GM10266 (cell line): ENCODE results near the gene MGAT5.

Experiments
- DNase-seq: peaks from one replicate; pipeline ENCODE4 v3.0.0; 2012; ENCODE audit errors: extremely low spot score
- TF ChIP-seq, protein P1 (sequence below): IDR thresholded peaks from 2 replicates; pipeline ENCODE4 v1.5.1; 2012; ENCODE audit warnings: mild to moderate bottlenecking, low read depth; ENCODE audit not compliant: control insufficient read depth, insufficient read depth; ENCODE audit errors: missing control alignments

Gene MGAT5

DNA sequence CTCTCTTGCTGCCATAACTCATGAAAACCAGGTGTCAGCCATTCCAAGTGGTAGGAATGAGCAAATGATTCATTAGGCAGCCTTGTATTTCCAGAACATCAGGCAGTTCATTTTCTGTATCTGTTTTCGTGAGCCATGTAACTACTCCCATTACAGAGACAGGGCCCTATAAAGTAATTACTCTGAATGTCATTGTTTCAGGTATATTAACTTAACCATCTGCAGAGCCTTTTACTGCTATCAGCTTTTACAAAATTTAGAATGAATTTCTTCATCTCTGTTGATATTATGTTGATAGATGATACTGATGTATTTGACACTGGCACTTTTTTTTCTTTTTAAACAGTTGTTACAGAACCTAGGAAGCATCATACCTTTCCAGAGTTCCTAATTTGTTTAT is 69.9 kb downstream of the MGAT5 start:
- no peak for DNase-seq
- TF ChIP-seq, protein P1, sequence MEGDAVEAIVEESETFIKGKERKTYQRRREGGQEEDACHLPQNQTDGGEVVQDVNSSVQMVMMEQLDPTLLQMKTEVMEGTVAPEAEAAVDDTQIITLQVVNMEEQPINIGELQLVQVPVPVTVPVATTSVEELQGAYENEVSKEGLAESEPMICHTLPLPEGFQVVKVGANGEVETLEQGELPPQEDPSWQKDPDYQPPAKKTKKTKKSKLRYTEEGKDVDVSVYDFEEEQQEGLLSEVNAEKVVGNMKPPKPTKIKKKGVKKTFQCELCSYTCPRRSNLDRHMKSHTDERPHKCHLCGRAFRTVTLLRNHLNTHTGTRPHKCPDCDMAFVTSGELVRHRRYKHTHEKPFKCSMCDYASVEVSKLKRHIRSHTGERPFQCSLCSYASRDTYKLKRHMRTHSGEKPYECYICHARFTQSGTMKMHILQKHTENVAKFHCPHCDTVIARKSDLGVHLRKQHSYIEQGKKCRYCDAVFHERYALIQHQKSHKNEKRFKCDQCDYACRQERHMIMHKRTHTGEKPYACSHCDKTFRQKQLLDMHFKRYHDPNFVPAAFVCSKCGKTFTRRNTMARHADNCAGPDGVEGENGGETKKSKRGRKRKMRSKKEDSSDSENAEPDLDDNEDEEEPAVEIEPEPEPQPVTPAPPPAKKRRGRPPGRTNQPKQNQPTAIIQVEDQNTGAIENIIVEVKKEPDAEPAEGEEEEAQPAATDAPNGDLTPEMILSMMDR: no peak

GRCh38 chr2:134324430-134324829 is 70.6 kb downstream of the MGAT5 start:
- TF ChIP-seq, protein P1: no peak
- DNase-seq: no peak

GRCh38 chr2:134324947-134325346 is 71.1 kb downstream of the MGAT5 start:
- no peak for DNase-seq
- TF ChIP-seq, protein P1: no peak

DNA sequence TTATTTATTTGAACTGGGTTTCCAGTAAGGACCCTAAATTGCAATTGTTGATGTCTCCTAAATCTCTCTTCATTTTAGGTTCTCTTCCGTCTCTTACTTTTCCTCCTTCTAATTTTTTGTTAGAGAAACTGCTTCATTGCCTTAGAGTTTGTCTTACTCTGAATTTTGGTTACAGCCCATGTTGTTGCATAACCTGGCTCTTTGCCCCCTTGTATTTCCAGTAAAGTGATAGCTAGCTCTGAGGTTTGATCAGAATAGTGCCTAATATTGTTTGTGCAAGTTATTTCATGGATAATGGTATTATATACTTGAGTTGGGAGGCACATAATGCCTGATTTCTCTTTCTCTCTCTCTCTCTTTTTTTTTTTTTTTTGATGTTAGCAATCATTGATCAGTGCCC is 71.8 kb downstream of the MGAT5 start:
- TF ChIP-seq, protein P1: no peak
- DNase-seq: no peak

GRCh38 chr2:134327367-134327766 is 73.5 kb downstream of the MGAT5 start:
- DNase-seq: no peak
- TF ChIP-seq, protein P1: no peak

DNA sequence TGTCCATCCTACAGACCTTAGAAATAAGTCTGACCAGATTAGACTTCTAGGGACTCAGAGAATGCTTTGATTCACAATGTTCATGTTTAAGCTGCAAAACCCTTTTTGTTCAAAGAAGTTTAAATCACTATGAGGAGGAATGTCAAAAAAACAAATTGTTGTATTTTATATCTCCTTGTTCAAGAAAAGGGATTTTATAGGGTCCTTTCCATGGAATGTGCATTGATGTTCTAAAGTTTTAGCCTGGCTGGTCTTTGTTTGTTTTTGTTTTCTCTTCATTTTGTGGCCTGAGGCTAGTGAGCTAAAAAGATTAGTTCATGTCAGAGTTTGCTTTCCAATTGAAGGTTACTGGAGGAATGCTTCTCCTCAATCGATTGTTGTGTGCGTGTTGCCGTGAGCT is 77.2 kb downstream of the MGAT5 start:
- TF ChIP-seq, protein P1: no peak

DNA sequence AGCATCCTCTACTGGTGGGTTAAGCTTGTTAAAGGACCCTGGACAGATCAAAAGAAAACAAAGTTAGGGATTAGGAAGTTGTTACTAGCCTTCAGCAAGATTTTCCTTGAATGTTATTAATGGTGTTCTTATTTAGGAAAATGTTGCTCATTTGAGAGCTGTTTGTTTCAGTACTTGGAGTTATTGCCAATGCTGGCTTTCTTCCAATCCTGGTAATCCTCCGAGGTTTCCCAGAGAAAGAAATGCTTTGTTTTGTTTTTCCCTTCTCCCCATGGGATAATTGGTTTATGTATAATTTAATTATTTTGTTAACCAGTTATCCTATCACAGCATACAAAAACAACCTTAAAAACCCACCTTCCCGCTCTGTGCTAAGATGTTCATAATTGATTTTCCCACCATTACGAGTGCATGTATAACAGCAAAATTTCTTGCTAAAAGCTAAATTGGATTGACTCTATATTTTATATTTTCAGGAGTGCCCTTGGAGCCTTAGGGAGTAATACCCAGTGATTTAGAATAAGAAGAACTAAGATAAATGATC is 79.8 kb downstream of the MGAT5 start:
- TF ChIP-seq, protein P1: no peak
- DNase-seq: no peak

More for the DNA sequence above, 77.2 kb downstream of the MGAT5 start:
- DNase-seq: no peak
